Natural killer cell (primary cell): Measurements from ENCODE around the gene LRP1B. TPM values are rescaled to one million over a fixed set of nuclear protein-coding genes. Genes with fewer than 3 reads are reported as not detected.
"Not testable (repeated sequence)": the region's sequence is repeated elsewhere in the genome, so short reads cannot be mapped to it uniquely, and the experiment has no call there.

Experiments used
- ATAC-seq, 3 donors: fragments of 150-1000 bp in 2 of 3; fragments of 200-7000 bp in 1 of 3; cut with Tn5 transposase; 1 replicate in 1 of 3; 2 replicates in 2 of 3; pipeline ENCODE4 v1.10.0; 2021; ENCODE audit warnings: mild to moderate bottlenecking in 2 of 3, moderate library complexity in 2 of 3
- DNase-seq, 2 donors: peaks; one replicate each; pipeline versions ENCODE4 v3.0.0 to v3.0.0-alpha.2; 2013 to 2021; ENCODE audit warnings: mixed read lengths in 1 of 2
- H3K27ac ChIP-seq: one replicate; pipeline ENCODE4 v1.5.1; 2013; ENCODE audit warnings: mild to moderate bottlenecking, low read length
- H3K27me3 ChIP-seq: one replicate; pipeline ENCODE4 v1.6.1; 2013; ENCODE audit warnings: low read length; ENCODE audit not compliant: control insufficient read depth, insufficient read depth
- H3K36me3 ChIP-seq: one replicate; pipeline ENCODE4 v1.6.1; 2013; ENCODE audit warnings: low read length; ENCODE audit not compliant: control insufficient read depth, insufficient read depth
- H3K4me1 ChIP-seq: one replicate; pipeline ENCODE4 v1.6.1; 2013; ENCODE audit warnings: low read length; ENCODE audit not compliant: control insufficient read depth, insufficient read depth
- H3K4me3 ChIP-seq: one replicate; pipeline ENCODE4 v1.5.1; 2013; ENCODE audit warnings: low read length
- H3K9me3 ChIP-seq: one replicate; pipeline ENCODE4 v1.6.1; 2013; ENCODE audit warnings: low read length; ENCODE audit not compliant: control insufficient read depth, insufficient read depth
- H3K27ac Mint-ChIP-seq, 2 donors: one replicate each; pipeline ENCODE4 v1.8.0; 2022; ENCODE audit warnings: mild to moderate bottlenecking in 2 of 2, mixed read lengths in 2 of 2, moderate library complexity in 1 of 2
- H3K27me3 Mint-ChIP-seq, 2 donors: one replicate each; pipeline ENCODE4 v1.8.0; 2022; ENCODE audit warnings: low read depth in 2 of 2, mixed read lengths in 2 of 2
- H3K36me3 Mint-ChIP-seq: one replicate; pipeline ENCODE4 v1.8.0; 2022; ENCODE audit warnings: mixed read lengths
- H3K4me1 Mint-ChIP-seq, 2 donors: one replicate each; pipeline ENCODE4 v1.8.0; 2022; ENCODE audit warnings: mixed read lengths in 2 of 2
- H3K4me3 Mint-ChIP-seq: one replicate; pipeline ENCODE4 v1.8.0; 2022; ENCODE audit warnings: mild to moderate bottlenecking, moderate library complexity, mixed read lengths
- H3K9me3 Mint-ChIP-seq, 2 donors: one replicate each; pipeline ENCODE4 v1.8.0; 2022; ENCODE audit warnings: mixed read lengths in 2 of 2
- WGBS: methylation state at CpG from one replicate; pipeline ENCODE4 v1.1.7; 2013; ENCODE audit warnings: missing lambda C conversion rate; ENCODE audit not compliant: insufficient coverage; 5-methylcytosine and 5-hydroxymethylcytosine counted together
- intact Hi-C: fragments of 100-400 bp; cut with micrococcal nuclease; formaldehyde crosslinking; loops from one replicate; pipeline ENCODE4 v1.14.2; 2022
- total RNA-seq, 4 donors: library from RNA; stranded (reverse); fragments of 120-200 nt in 1 of 4; gene quantifications; one replicate each; pipeline versions ENCODE4 v1.2.3 to v1.2.4, GENCODE V29; 2013 to 2022
- TF ChIP-seq, protein P1 (sequence below): fragments of 200-600 bp; IDR thresholded peaks from one replicate; pipeline ENCODE4 v1.8.0; 2022; ENCODE audit warnings: antibody characterized with exemption

The LRP1B gene
- total RNA-seq, 3 donors from 2014 or later (not counting 1 experiment from before 2014, with no cell fraction given) = 0.05 TPM; not detected in 2

DNA sequence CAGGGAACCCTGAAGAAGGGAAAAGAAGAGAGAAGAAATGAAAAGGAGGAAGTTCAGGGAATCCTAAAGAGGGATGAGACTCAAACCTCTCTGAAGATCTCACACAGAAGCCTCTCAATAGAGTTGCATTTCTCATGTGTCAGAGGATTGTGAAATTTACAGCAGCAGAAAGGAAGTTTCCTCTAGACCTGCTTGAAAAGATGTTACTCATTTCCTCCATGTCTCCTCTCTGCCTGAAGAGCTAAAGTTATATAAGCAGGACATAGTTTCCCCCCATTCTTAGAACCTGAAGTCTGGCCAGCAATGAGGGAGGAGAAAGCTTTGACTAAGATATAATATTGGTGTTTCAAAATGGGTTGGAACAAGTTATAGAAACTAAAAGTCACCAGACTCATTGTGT, 1155.6 kb downstream of the LRP1B start:
- H3K27ac ChIP-seq = no peak overlapping the region
- H3K36me3 ChIP-seq = no peaks in the 10 kb centered on the region
- peaks cover 4% of the 10 kb centered on the region for H3K9me3 ChIP-seq
- DNase-seq = no peak
- H3K27me3 ChIP-seq = no peaks in the 10 kb centered on the region
- peaks cover 11 to 28% of the 10 kb centered on the region in 2 donors for H3K9me3 Mint-ChIP-seq
- no peak overlapping the region for H3K4me3 ChIP-seq
- intact Hi-C loops = no loop called here
- H3K36me3 Mint-ChIP-seq = no peaks in the 10 kb centered on the region
- H3K27ac Mint-ChIP-seq = no peak overlapping the region
- H3K4me1 ChIP-seq = no peaks in the 10 kb centered on the region
- ATAC-seq = no peak
- TF ChIP-seq, protein P1, sequence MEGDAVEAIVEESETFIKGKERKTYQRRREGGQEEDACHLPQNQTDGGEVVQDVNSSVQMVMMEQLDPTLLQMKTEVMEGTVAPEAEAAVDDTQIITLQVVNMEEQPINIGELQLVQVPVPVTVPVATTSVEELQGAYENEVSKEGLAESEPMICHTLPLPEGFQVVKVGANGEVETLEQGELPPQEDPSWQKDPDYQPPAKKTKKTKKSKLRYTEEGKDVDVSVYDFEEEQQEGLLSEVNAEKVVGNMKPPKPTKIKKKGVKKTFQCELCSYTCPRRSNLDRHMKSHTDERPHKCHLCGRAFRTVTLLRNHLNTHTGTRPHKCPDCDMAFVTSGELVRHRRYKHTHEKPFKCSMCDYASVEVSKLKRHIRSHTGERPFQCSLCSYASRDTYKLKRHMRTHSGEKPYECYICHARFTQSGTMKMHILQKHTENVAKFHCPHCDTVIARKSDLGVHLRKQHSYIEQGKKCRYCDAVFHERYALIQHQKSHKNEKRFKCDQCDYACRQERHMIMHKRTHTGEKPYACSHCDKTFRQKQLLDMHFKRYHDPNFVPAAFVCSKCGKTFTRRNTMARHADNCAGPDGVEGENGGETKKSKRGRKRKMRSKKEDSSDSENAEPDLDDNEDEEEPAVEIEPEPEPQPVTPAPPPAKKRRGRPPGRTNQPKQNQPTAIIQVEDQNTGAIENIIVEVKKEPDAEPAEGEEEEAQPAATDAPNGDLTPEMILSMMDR = no peak
- no peaks in the 10 kb centered on the region for H3K27me3 Mint-ChIP-seq
- H3K4me3 Mint-ChIP-seq = no peak overlapping the region
- H3K4me1 Mint-ChIP-seq = no peaks in the 10 kb centered on the region

DNA sequence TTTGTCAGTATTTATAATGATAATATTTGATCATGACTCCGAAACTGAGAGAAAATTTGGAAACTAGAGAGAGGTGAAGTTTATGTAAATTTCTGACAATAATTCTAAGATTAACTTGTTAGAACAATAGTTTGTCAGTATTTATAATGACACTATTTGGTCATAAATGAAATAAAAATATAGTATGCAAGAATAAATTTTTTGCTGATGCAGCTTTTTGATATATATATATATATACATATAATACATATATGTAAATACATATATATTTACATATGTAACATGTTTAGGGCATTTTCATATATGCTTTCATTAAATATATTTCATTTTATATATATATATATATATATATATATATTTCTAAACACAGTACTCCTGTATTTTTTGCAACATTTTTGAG, 1158.1 kb downstream of the LRP1B start:
- no peaks in the 10 kb centered on the region for H3K27me3 Mint-ChIP-seq

DNA sequence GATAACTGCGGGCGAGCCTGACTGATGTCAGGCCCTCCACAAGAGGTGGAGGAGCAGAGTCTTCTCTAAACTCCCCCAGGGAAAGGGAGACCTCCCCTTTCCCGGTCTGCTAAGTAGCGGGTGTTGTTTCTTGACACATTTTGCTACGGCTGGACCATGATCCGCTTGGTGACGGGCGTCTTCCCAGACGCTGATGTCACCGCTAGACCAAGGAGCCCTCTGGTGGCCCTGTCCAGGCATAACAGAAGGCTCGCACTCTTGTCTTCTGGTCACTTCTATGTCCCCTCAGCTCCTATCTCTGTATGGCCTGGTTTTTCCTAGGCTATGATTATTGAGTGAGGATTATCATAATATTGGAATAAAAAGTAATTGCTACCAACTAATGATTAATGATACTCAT, 1166.5 kb downstream of the LRP1B start:
- intact Hi-C loops, H3K27me3 Mint-ChIP-seq, H3K27ac Mint-ChIP-seq, ATAC-seq, H3K27ac ChIP-seq, H3K4me3 ChIP-seq, H3K4me3 Mint-ChIP-seq, H3K36me3 ChIP-seq, H3K4me1 ChIP-seq, H3K27me3 ChIP-seq, H3K36me3 Mint-ChIP-seq, H3K4me1 Mint-ChIP-seq, DNase-seq, H3K9me3 ChIP-seq: not testable (repeated sequence)
- WGBS = 88% methylated on average over 9 of the region's 11 CpGs
- H3K9me3 Mint-ChIP-seq = peaks cover 4 to 11% of the 10 kb centered on the region in 2 donors

More for the DNA sequence above, 1158.1 kb downstream of the LRP1B start:
- Histone ChIP-seq H3K27ac (no peak overlapping the region), H3K9me3 (peaks cover 4% of the 10 kb centered on the region), H3K36me3 (no peaks in the 10 kb centered on the region), H3K4me1 (no peaks in the 10 kb centered on the region), H3K27me3 (no peaks in the 10 kb centered on the region), H3K4me3 (no peak overlapping the region)
- TF ChIP-seq, protein P1 = no peak
- Mint-ChIP-seq H3K36me3 (no peaks in the 10 kb centered on the region), H3K4me1 (no peaks in the 10 kb centered on the region), H3K27ac (no peak overlapping the region), H3K9me3 (peaks cover 13 to 39% of the 10 kb centered on the region in 2 donors), H3K4me3 (no peak overlapping the region)
- DNase-seq (no peak), ATAC-seq (no peak)
- intact Hi-C loops = no loop called here
- WGBS = no CpG with 5 or more reads among the region's 1 CpG

DNA sequence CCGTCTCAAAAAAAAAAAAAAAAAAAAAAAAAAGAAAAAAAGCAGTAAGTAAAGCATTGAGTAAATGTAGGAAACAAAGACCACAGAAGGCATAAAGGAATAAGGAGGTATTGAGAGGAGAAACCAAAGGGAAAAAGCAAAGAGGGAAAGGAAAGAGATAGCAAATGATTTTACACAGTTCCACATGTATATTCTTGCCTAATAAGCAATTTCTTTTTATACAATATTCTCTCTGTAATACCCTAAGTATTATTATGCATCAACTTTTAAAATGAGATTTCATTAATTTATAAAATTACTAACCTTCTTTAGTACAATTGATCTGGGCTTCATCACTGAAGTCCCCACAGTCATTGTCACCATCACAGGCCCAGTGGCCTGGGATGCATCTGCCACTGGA, 1180.9 kb downstream of the LRP1B start:
- WGBS = no CpG with 5 or more reads among the region's 1 CpG
- intact Hi-C loops = no loop called here
- no peaks in the 10 kb centered on the region for H3K36me3 Mint-ChIP-seq
- peaks cover 10 to 15% of the 10 kb centered on the region in 2 donors for H3K9me3 Mint-ChIP-seq
- TF ChIP-seq, protein P1 = no peak
- peaks cover 2% of the 10 kb centered on the region for H3K9me3 ChIP-seq
- no peak overlapping the region for H3K27ac Mint-ChIP-seq
- no peaks in the 10 kb centered on the region for H3K27me3 ChIP-seq
- ATAC-seq (no peak), DNase-seq (no peak)
- H3K4me3 Mint-ChIP-seq = no peak overlapping the region
- no peaks in the 10 kb centered on the region for H3K4me1 ChIP-seq
- no peaks in the 10 kb centered on the region for H3K27me3 Mint-ChIP-seq
- no peaks in the 10 kb centered on the region for H3K36me3 ChIP-seq
- no peaks in the 10 kb centered on the region for H3K4me1 Mint-ChIP-seq
- H3K4me3 ChIP-seq = no peak overlapping the region
- H3K27ac ChIP-seq = no peak overlapping the region
